K562 (cell line): ENCODE results near the gene PPP4R3A. TPM values are rescaled to one million over a fixed set of nuclear protein-coding genes. Genes with fewer than 3 reads are reported as not detected.

Source experiments
- ATAC-seq: fragments of 200-7000 bp; cut with Tn5 transposase; 3 replicates; pipeline ENCODE4 v1.9.1; 2020; ENCODE audit warnings: moderate library complexity
- BruUV-seq: library from RNA; stranded (reverse); fragments of 400-500 nt; replicated peaks from 2 replicates; lab custom pipeline; 2021; lab: Mats Ljungman, UMichigan
- CTCF ChIA-PET: fragments of 300-600 bp; formaldehyde crosslinking; extraction: SDS; loops from one replicate; lab custom pipeline; 2021; ENCODE audit warnings: low intra/inter-chr PET ratio; lab: Yijun Ruan, JAX
- POLR2A ChIA-PET: fragments of 300-600, 350-650 bp; sonication (Branson Sonifier 250); formaldehyde crosslinking; extraction: SDS; loops from one replicate; lab custom pipeline; 2021; ENCODE audit warnings: antibody characterized with exemption, inconsistent platforms; lab: Yijun Ruan, JAX
- DNase-seq, 4 experiments: peaks; one replicate each; pipeline versions ENCODE4 v3.0.0 to v3.0.0-alpha.2; 2011 to 2018; ENCODE audit warnings: low spot score in 3 of 4, mixed read lengths in 3 of 4; ENCODE audit errors: extremely low read depth in 1 of 4
- FAIRE-seq: peaks from 2 replicates; lab custom pipeline; 2011; peaks lifted over from hg19 to GRCh38; lab: Jason Lieb, UNC
- H2AFZ ChIP-seq: 2 replicates; pipeline ENCODE4 v1.6.0; 2011; ENCODE audit warnings: low read depth, low read length, control low read depth, inconsistent platforms
- H3K27ac ChIP-seq: fragments of 200-600 bp; 3 replicates; pipeline ENCODE4 v1.8.0; 2011; ENCODE audit warnings: low read depth, mild to moderate bottlenecking, control low read depth, inconsistent platforms, low read length, moderate library complexity, mixed read lengths; ENCODE audit errors: extremely low read depth
- H3K27me3 ChIP-seq, 2 experiments: fragments of 300-600 bp in 1 of 2; 2 replicates in 1 of 2; 3 replicates in 1 of 2; pipeline versions ENCODE4 v1.6.0 to v1.8.0; 2011; ENCODE audit warnings: inconsistent platforms in 2 of 2, low read length in 2 of 2, mild to moderate bottlenecking in 1 of 2, mixed read lengths in 1 of 2, moderate library complexity in 1 of 2; ENCODE audit not compliant: control insufficient read depth in 2 of 2, insufficient read depth in 2 of 2
- H3K36me3 ChIP-seq: fragments of 300-600 bp; 3 replicates; pipeline ENCODE4 v1.8.0; 2011; ENCODE audit warnings: mild to moderate bottlenecking, low read length, inconsistent platforms; ENCODE audit not compliant: control insufficient read depth, insufficient read depth
- H3K4me1 ChIP-seq, 2 experiments: fragments of 200-600 bp in 1 of 2; replicated peaks in 1 of 2; 2 replicates in 1 of 2; 3 replicates in 1 of 2; pipeline versions ENCODE4 v1.5.1 to v1.8.0; 2011; ENCODE audit warnings: inconsistent platforms in 2 of 2, low read length in 2 of 2, mild to moderate bottlenecking in 1 of 2, mixed read lengths in 1 of 2, moderate library complexity in 1 of 2; ENCODE audit not compliant: control insufficient read depth in 2 of 2, insufficient read depth in 2 of 2
- H3K4me2 ChIP-seq: 2 replicates; pipeline ENCODE4 v1.6.1; 2011; ENCODE audit warnings: low read length, control low read depth, inconsistent platforms, mixed read lengths; ENCODE audit not compliant: insufficient read depth
- H3K4me3 ChIP-seq: fragments of 200-600 bp; sonication (generic), shearing (Covaris generic); 2 replicates; pipeline ENCODE4 v1.5.1; 2016; ENCODE audit warnings: control low read depth, inconsistent platforms
- H3K79me2 ChIP-seq: fragments of 200-600 bp; 3 replicates; pipeline ENCODE4 v1.8.0; 2011; ENCODE audit warnings: low read length, inconsistent platforms; ENCODE audit not compliant: control insufficient read depth, insufficient read depth
- H3K9ac ChIP-seq, 2 experiments: 2 replicates each; pipeline versions ENCODE4 v1.6.0 to v1.6.1; 2011; ENCODE audit warnings: low read depth in 2 of 2, low read length in 2 of 2, control low read depth in 1 of 2, inconsistent platforms in 1 of 2, mild to moderate bottlenecking in 1 of 2, mixed read lengths in 1 of 2; ENCODE audit not compliant: insufficient read depth in 1 of 2
- H3K9me1 ChIP-seq: one replicate; pipeline ENCODE4 v1.6.0; 2011; ENCODE audit warnings: inconsistent platforms, mild to moderate bottlenecking, low read length, moderate library complexity; ENCODE audit not compliant: control insufficient read depth, insufficient read depth
- H3K9me3 ChIP-seq: replicated peaks from 2 replicates; pipeline ENCODE4 v1.5.1; 2011; ENCODE audit warnings: low read depth, low read length, inconsistent platforms; ENCODE audit not compliant: control insufficient read depth, insufficient read depth
- H4K20me1 ChIP-seq: replicated peaks from 2 replicates; pipeline ENCODE4 v1.6.1; 2011; ENCODE audit warnings: low read length, inconsistent platforms, mixed read lengths; ENCODE audit not compliant: control insufficient read depth, insufficient read depth
- CHAMP1 ChIP-seq: fragments of 450-650 bp; IDR thresholded peaks from 2 replicates; pipeline ENCODE4 v1.6.1; 2016; ENCODE audit warnings: mild to moderate bottlenecking
- E2F5 ChIP-seq: sonication (generic); formaldehyde crosslinking; IDR thresholded peaks from 2 replicates; pipeline ENCODE4 v1.8.0; 2022; ENCODE audit warnings: mild to moderate bottlenecking, missing genetic modification reagents
- EWSR1 ChIP-seq: fragments of 450-650 bp; IDR thresholded peaks from 2 replicates; pipeline ENCODE4 v1.6.1; 2018; ENCODE audit warnings: borderline replicate concordance, mild to moderate bottlenecking, low read depth, moderate library complexity; ENCODE audit not compliant: partially characterized antibody
- HMGXB4 ChIP-seq: sonication (generic); formaldehyde crosslinking; IDR thresholded peaks from 2 replicates; pipeline ENCODE4 v1.8.1; 2023; ENCODE audit warnings: mild to moderate bottlenecking, missing genetic modification reagents
- HNRNPUL1 ChIP-seq: fragments of 200-400 bp; formaldehyde crosslinking; IDR thresholded peaks from 2 replicates; pipeline ENCODE4 v1.6.1; 2017; ENCODE audit warnings: low read length
- PTRF ChIP-seq: fragments of 450-650 bp; IDR thresholded peaks from 2 replicates; pipeline ENCODE4 v1.6.1; 2016; ENCODE audit warnings: mild to moderate bottlenecking, missing genetic modification characterization, missing compliant biosample characterization
- SAFB ChIP-seq: fragments of 200-400 bp; formaldehyde crosslinking; IDR thresholded peaks from 2 replicates; pipeline ENCODE4 v1.6.1; 2017; ENCODE audit warnings: low read depth, low read length, borderline replicate concordance
- STAT5A ChIP-seq: IDR thresholded peaks from 2 replicates; pipeline ENCODE4 v1.6.1; 2012; ENCODE audit warnings: low read length, inconsistent platforms, borderline replicate concordance
- ZMIZ1 ChIP-seq, 2 experiments: fragments of 150-350 bp in 1 of 2; IDR thresholded peaks; 2 replicates each; pipeline ENCODE4 v1.6.1; 2012 to 2016; ENCODE audit warnings: low read depth in 2 of 2, low read length in 2 of 2, mild to moderate bottlenecking in 1 of 2, moderate library complexity in 1 of 2
- ZNF699 ChIP-seq: fragments of 250-450 bp; sonication (Bioruptor Pico); IDR thresholded peaks from 2 replicates; pipeline ENCODE4 v1.8.0; 2021; ENCODE audit warnings: mild to moderate bottlenecking, moderate library complexity; ENCODE audit not compliant: insufficient replicate concordance
- WGBS: fragments of 100-300 bp; shearing (Covaris generic); methylation state at CpG from one replicate; pipeline ENCODE4 v1.1.6; 2016; ENCODE audit warnings: low coverage, mixed read lengths; ENCODE audit not compliant: insufficient coverage; ENCODE audit errors: missing lambda C conversion rate; 5-methylcytosine and 5-hydroxymethylcytosine counted together
- in situ Hi-C: fragments of 300-500 bp; cut with MboI; formaldehyde crosslinking; loops from 4 replicates; pipeline ENCODE4 v1.15.0; 2018; ENCODE audit warnings: inconsistent platforms, mixed read lengths
- intact Hi-C: fragments of 100-400 bp; cut with micrococcal nuclease; formaldehyde crosslinking; loops from 2 replicates; pipeline ENCODE4 v1.14.2; 2022
- polyA plus RNA-seq, 8 experiments: library from polyadenylated mRNA; depleted of rRNA in 4 of 8; stranded (reverse) in 5 of 8; unstranded in 3 of 8; fragments of >200 nt; fragmentation: Nextera tagmentation in 2 of 8; fragmentation: Illumina TruSeq in 1 of 8; extraction: Ambion mirVana in 2 of 8; extraction: Trizol in 1 of 8; gene quantifications; 2 replicates each; pipeline versions ENCODE4 v1.2.1 to v1.2.3, GENCODE V29; 2011 to 2014; ENCODE audit warnings: inconsistent platforms in 1 of 8, missing spikeins in 1 of 8
- total RNA-seq, 7 experiments: library from RNA; depleted of rRNA in 6 of 7; stranded (reverse); fragments of >200 nt in 6 of 7; fragmentation: Illumina TruSeq in 2 of 7; extraction: Trizol in 2 of 7; gene quantifications; 2 replicates each; pipeline versions ENCODE4 v1.2.1 to v1.2.3, GENCODE V29; 2011 to 2021; ENCODE audit warnings: low replicate concordance in 1 of 7
- TF ChIP-seq, protein P1 (sequence below): fragments of 450-650 bp; IDR thresholded peaks from 2 replicates; pipeline ENCODE4 v1.6.1; 2014; ENCODE audit warnings: low read depth, mild to moderate bottlenecking, moderate library complexity, borderline replicate concordance

The PPP4R3A gene
- total and polyA plus RNA-seq, 9 of the 15 experiments (the other 6 are each of a cell fraction or from before 2014, with no cell fraction given): 9.5 to 54.9 (median 44.9) TPM

- Histone ChIP-seq H3K27ac (no peak overlapping the region), H3K9ac (peak overlapping the region in 1 of 2 experiments; percentile 93; a peak in 2 of 4 replicates), H3K4me2 (peak overlapping the region; percentile 91), H3K4me1 (peaks cover 3 to 5% of the 10 kb centered on the region in 2 experiments; a peak in 4 of 5 replicates), H3K4me3 (peak overlapping the region; percentile 97), H3K79me2 (peaks cover 78% of the 10 kb centered on the region), H3K9me1 (no peaks in the 10 kb centered on the region), H3K27me3 (no peaks in the 10 kb centered on the region), H2AFZ (no peak overlapping the region), H3K9me3 (no peaks in the 10 kb centered on the region), H4K20me1 (no peaks in the 10 kb centered on the region; the same call in 1 of the 2 replicates), H3K36me3 (peaks cover 31% of the 10 kb centered on the region; the same call in 2 of the 3 replicates)
- no peak for ATAC-seq
- intact Hi-C loops (no loop called here), in situ Hi-C loops (no loop called here)
- ChIA-PET POLR2A (no interaction called here), CTCF (no interaction called here)
- no peak for FAIRE-seq
- BruUV-seq: no TSS peak
- WGBS: 0% methylated on average over 2 of the region's 2 CpGs
- DNase-seq: no peak
- TF ChIP-seq HMGXB4 (no peak), PTRF (tag) (no peak), E2F5 (CRISPR knock-in tag) (no peak), SAFB (no peak), HNRNPUL1 (no peak), ZNF699 (no peak), CHAMP1 (no peak), ZMIZ1 (IDR thresholded peaks at IDR 0.05; ENCODE audit: low read depth in 2 of 2, low read length in 2 of 2) (no peak), STAT5A (no peak), EWSR1 (no peak)
- TF ChIP-seq, protein P1, sequence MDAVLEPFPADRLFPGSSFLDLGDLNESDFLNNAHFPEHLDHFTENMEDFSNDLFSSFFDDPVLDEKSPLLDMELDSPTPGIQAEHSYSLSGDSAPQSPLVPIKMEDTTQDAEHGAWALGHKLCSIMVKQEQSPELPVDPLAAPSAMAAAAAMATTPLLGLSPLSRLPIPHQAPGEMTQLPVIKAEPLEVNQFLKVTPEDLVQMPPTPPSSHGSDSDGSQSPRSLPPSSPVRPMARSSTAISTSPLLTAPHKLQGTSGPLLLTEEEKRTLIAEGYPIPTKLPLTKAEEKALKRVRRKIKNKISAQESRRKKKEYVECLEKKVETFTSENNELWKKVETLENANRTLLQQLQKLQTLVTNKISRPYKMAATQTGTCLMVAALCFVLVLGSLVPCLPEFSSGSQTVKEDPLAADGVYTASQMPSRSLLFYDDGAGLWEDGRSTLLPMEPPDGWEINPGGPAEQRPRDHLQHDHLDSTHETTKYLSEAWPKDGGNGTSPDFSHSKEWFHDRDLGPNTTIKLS: no peak
These were observed 2.0 kb downstream of the PPP4R3A start for GRCh38 chr14:91508105-91508504.
